Kidney (tissue), 14 donors: Measurements from ENCODE around the gene ZNF501. TPM values are rescaled to one million over a fixed set of nuclear protein-coding genes. Genes with fewer than 3 reads are reported as not detected.
A peak's percentile ranks its signal among the peaks of the same experiment; 100 is the strongest.

Experiments
- DNase-seq, 5 donors: peaks; one replicate each; pipeline ENCODE4 v3.0.0-alpha.2; 2013 to 2020
- FAIRE-seq: peaks from 2 replicates; lab custom pipeline; 2012; peaks lifted over from hg19 to GRCh38; lab: Jason Lieb, UNC
- H3K27ac ChIP-seq, 2 donors: one replicate each; pipeline ENCODE4 v1.7.0; 2013; ENCODE audit warnings: low read depth in 2 of 2, low read length in 2 of 2, inconsistent platforms in 1 of 2
- H3K27me3 ChIP-seq: one replicate; pipeline ENCODE4 v1.7.1; 2013; ENCODE audit warnings: low read length, inconsistent platforms; ENCODE audit not compliant: control insufficient read depth, insufficient read depth
- H3K36me3 ChIP-seq, 3 donors: one replicate each; pipeline versions ENCODE4 v1.7.0 to v1.7.1; 2013; ENCODE audit warnings: low read length in 3 of 3, control low read depth in 1 of 3, inconsistent platforms in 1 of 3; ENCODE audit not compliant: insufficient read depth in 3 of 3, control insufficient read depth in 2 of 3
- H3K4me1 ChIP-seq, 3 donors: one replicate each; pipeline versions ENCODE4 v1.7.0 to v1.7.1; 2013; ENCODE audit warnings: low read length in 3 of 3, inconsistent platforms in 1 of 3, low read depth in 1 of 3; ENCODE audit not compliant: control insufficient read depth in 2 of 3, insufficient read depth in 2 of 3
- H3K4me3 ChIP-seq, 3 donors: one replicate each; pipeline versions ENCODE4 v1.7.0 to v1.8.1; 2013; ENCODE audit warnings: low read length in 3 of 3, control low read depth in 1 of 3, inconsistent platforms in 1 of 3
- H3K9ac ChIP-seq, 3 donors: one replicate each; pipeline versions ENCODE4 v1.7.0 to v1.7.1; 2013; ENCODE audit warnings: low read length in 3 of 3, control low read depth in 1 of 3, inconsistent platforms in 1 of 3
- H3K9me3 ChIP-seq, 3 donors: one replicate each; pipeline versions ENCODE4 v1.7.0 to v1.7.1; 2013; ENCODE audit warnings: low read length in 3 of 3, control low read depth in 1 of 3, inconsistent platforms in 1 of 3; ENCODE audit not compliant: control insufficient read depth in 2 of 3, insufficient read depth in 1 of 3
- intact Hi-C: fragments of 100-400 bp; cut with DNase I; formaldehyde crosslinking; loops from one replicate; pipeline ENCODE4 v1.11.1; 2022
- polyA plus RNA-seq: library from polyadenylated mRNA; stranded (reverse); fragments of 350-450 nt; fragmentation: Illumina TruSeq; extraction: RNeasy Lipid Tissue Mini Kit (QIAGEN cat#74804); gene quantifications from one replicate; pipeline ENCODE4 v1.2.3, GENCODE V29; 2014; ENCODE audit warnings: low read depth, low replicate concordance; ENCODE audit not compliant: insufficient read depth
- total RNA-seq: library from RNA; stranded (reverse); fragmentation: NEBNext Ultra II Directional; extraction: Animal tissue kit (Norgen Biotek cat#: 25700); gene quantifications from one replicate; pipeline ENCODE4 v1.2.1, GENCODE V29; 2021
- TF ChIP-seq, protein P1 (sequence below): IDR thresholded peaks from 3 replicates; pipeline ENCODE4 v1.5.1; 2012; ENCODE audit warnings: mild to moderate bottlenecking, moderate library complexity, borderline replicate concordance; ENCODE audit not compliant: insufficient read depth; ENCODE audit errors: extremely low read depth
- donor health status: control.
- donor health status: control.
- donor health status: control.
- donor health status: control.
- donor health status: control.
- donor health status: DM: yes; HTN: yes; CAD: no.
- donor health status: Normal renal cell carcinoma (clear cell type).

ZNF501 gene
- total and polyA plus RNA-seq, 2 donors from 2014 or later: 1.5 to 4.2 TPM

DNA sequence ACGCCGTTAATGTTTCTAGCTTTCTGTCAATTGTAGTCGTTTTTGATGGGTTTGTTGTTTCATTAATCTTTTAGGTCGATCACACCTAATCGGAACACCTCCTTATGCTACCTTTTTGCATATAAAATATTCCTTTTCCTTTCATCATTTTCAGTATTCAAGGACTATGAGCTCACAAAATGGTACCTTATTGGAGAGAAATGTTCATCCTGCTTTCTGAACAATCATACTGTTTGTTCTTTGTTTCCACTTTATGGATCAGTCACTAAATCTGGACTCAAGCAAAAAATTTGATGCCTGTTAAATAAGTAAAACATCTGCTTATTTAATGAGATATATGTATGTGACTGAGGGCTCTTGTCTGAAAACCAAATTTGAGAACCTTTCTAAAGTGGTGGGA, 33.3 kb downstream of the ZNF501 start:
- H3K27ac ChIP-seq: no peak overlapping the region
- intact Hi-C loops: no loop called here
- H3K4me1 ChIP-seq: peaks cover 0 to 4% (median 0%) of the 10 kb centered on the region in 3 donors
- peaks cover 0 to 5% (median 0%) of the 10 kb centered on the region in 3 donors for H3K36me3 ChIP-seq
- FAIRE-seq: no peak
- peak overlapping the region in 1 of 3 donors; percentile 66 for H3K4me3 ChIP-seq
- H3K9me3 ChIP-seq: peaks cover 0 to 2% (median 2%) of the 10 kb centered on the region in 3 donors
- TF ChIP-seq, protein P1, sequence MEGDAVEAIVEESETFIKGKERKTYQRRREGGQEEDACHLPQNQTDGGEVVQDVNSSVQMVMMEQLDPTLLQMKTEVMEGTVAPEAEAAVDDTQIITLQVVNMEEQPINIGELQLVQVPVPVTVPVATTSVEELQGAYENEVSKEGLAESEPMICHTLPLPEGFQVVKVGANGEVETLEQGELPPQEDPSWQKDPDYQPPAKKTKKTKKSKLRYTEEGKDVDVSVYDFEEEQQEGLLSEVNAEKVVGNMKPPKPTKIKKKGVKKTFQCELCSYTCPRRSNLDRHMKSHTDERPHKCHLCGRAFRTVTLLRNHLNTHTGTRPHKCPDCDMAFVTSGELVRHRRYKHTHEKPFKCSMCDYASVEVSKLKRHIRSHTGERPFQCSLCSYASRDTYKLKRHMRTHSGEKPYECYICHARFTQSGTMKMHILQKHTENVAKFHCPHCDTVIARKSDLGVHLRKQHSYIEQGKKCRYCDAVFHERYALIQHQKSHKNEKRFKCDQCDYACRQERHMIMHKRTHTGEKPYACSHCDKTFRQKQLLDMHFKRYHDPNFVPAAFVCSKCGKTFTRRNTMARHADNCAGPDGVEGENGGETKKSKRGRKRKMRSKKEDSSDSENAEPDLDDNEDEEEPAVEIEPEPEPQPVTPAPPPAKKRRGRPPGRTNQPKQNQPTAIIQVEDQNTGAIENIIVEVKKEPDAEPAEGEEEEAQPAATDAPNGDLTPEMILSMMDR: no peak
- peak overlapping the region in 1 of 3 donors; percentile 80 for H3K9ac ChIP-seq
- no peaks in the 10 kb centered on the region for H3K27me3 ChIP-seq
- DNase-seq: no peak

DNA sequence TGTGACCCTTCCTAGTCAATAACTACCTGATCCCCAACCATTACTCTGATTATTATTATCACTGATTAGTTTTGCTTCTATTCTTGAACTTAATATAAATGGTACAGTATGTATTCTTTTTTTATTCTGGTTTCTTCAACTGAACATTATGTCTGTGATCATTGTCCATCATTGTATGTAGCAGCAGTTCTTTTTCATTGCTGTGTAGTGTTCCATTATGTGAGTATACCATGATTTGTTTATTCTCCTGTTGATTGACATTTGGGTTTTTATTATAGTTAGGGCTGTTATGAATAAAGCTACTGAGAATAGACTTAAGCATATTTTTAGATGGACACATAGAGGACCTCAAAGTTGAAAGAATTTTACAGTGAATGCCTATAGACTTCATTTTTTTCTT, 34.8 kb downstream of the ZNF501 start:
- no peak for DNase-seq
- intact Hi-C loops: no loop called here
- FAIRE-seq: no peak

DNA sequence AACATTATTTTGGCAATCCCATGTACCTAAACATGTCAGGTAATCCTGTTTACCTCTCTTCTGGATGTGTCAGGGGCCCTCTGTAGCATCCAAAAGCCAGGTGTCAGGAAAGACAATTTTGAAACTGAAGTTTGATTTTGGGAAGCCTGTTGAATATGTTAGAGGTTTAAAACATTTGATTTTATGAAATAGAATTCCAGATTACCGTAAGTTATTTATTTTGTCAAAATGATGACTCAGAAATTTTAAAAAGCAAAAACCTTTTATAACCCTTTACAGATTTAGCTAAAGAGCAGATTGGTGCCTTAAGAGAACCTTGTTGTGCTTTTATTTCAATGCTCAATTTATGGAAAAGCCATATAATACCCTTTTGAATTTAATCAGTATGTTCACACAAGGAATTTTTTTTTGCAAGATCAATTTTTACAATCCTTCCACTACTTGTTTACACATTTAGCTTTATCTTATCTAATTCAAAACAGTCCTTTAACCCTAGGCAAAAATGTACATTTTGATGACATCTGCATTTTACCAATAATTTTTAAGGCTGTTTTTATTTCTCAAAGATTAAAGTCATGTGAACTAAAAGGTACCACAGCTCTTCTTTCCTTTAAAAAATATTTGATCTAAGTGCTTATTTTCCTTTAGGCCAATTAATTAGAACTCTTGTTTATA, 42.1 kb downstream of the ZNF501 start:
- Histone ChIP-seq H3K36me3 (no peaks in the 10 kb centered on the region), H3K27me3 (no peaks in the 10 kb centered on the region), H3K9ac (no peak overlapping the region), H3K9me3 (peaks cover 0 to 10% (median 0%) of the 10 kb centered on the region in 3 donors), H3K27ac (no peak overlapping the region), H3K4me3 (no peak overlapping the region), H3K4me1 (no peaks in the 10 kb centered on the region)
- TF ChIP-seq, protein P1: no peak
- DNase-seq (no peak), FAIRE-seq (no peak)
- intact Hi-C loops: no loop called here

More for the DNA sequence above, 34.8 kb downstream of the ZNF501 start:
- H3K4me1 ChIP-seq: peaks cover 0 to 4% (median 0%) of the 10 kb centered on the region in 3 donors
- no peak overlapping the region for H3K27ac ChIP-seq
- no peak overlapping the region for H3K4me3 ChIP-seq
- no peak overlapping the region for H3K9ac ChIP-seq
- H3K27me3 ChIP-seq: no peaks in the 10 kb centered on the region
- H3K36me3 ChIP-seq: peaks cover 0 to under 1% (median 0%) of the 10 kb centered on the region in 3 donors
- no peaks in the 10 kb centered on the region for H3K9me3 ChIP-seq
- TF ChIP-seq, protein P1: no peak
